Transverse colon (tissue), 4 donors: ENCODE data around the gene PCDHB8.
"Not testable (repeated sequence)": the region's sequence is repeated elsewhere in the genome, so short reads cannot be mapped to it uniquely, and the experiment has no call there.

Experiments
- EP300 ChIP-seq: sonication (generic); formaldehyde crosslinking; IDR thresholded peaks from one replicate; pipeline ENCODE4 v1.6.1; 2017; ENCODE audit warnings: antibody characterized with exemption, low read depth
- POLR2A ChIP-seq: fragments of 450-650 bp; IDR thresholded peaks from one replicate; pipeline ENCODE4 v1.6.1; 2016; ENCODE audit warnings: antibody characterized with exemption, mild to moderate bottlenecking, moderate library complexity
- POLR2AphosphoS5 ChIP-seq, 3 donors: sonication (generic); formaldehyde crosslinking; IDR thresholded peaks; one replicate each; pipeline ENCODE4 v1.6.1; 2016; ENCODE audit warnings: antibody characterized with exemption in 3 of 3
- TF ChIP-seq, protein P1 (sequence below), 5 experiments: fragments of 200-600 bp in 3 of 5; fragments of 450-650 bp in 2 of 5; sonication (generic) in 3 of 5; IDR thresholded peaks; 1 replicate in 2 of 5; 2 replicates in 3 of 5; pipeline ENCODE4 v1.5.1; 2016 to 2017; ENCODE audit warnings: antibody characterized with exemption in 5 of 5, inconsistent platforms in 3 of 5, mild to moderate bottlenecking in 2 of 5, moderate library complexity in 1 of 5

DNA sequence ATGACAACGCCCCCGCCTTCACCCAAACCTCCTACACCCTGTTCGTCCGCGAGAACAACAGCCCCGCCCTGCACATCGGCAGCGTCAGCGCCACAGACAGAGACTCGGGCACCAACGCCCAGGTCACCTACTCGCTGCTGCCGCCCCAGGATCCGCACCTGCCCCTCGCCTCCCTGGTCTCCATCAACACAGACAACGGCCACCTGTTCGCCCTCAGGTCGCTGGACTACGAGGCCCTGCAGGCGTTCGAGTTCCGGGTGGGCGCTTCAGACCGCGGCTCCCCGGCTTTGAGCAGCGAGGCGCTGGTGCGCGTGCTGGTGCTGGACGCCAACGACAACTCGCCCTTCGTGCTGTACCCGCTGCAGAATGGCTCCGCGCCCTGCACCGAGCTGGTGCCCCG is 1.8 kb downstream of the PCDHB8 start:
- not testable (repeated sequence) for TF ChIP-seq POLR2A; EP300; POLR2AphosphoS5 (IDR thresholded peaks at IDR 0.05)
- TF ChIP-seq, protein P1, sequence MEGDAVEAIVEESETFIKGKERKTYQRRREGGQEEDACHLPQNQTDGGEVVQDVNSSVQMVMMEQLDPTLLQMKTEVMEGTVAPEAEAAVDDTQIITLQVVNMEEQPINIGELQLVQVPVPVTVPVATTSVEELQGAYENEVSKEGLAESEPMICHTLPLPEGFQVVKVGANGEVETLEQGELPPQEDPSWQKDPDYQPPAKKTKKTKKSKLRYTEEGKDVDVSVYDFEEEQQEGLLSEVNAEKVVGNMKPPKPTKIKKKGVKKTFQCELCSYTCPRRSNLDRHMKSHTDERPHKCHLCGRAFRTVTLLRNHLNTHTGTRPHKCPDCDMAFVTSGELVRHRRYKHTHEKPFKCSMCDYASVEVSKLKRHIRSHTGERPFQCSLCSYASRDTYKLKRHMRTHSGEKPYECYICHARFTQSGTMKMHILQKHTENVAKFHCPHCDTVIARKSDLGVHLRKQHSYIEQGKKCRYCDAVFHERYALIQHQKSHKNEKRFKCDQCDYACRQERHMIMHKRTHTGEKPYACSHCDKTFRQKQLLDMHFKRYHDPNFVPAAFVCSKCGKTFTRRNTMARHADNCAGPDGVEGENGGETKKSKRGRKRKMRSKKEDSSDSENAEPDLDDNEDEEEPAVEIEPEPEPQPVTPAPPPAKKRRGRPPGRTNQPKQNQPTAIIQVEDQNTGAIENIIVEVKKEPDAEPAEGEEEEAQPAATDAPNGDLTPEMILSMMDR (IDR thresholded peaks at IDR 0.05) = not testable (repeated sequence)
